GM20000 (cell line): Measurements from ENCODE around the gene FLVCR2.
A peak's percentile ranks its signal among the peaks of the same experiment; 100 is the strongest.

ENCODE experiments used
- DNase-seq: peaks from one replicate; pipeline ENCODE4 v3.0.0; 2012; ENCODE audit warnings: low spot score
- TF ChIP-seq, protein P1 (sequence below): IDR thresholded peaks from 2 replicates; pipeline ENCODE4 v1.5.1; 2012; ENCODE audit warnings: mild to moderate bottlenecking, control low read depth; ENCODE audit errors: extremely low read depth, missing control alignments

The FLVCR2 gene, protein sequence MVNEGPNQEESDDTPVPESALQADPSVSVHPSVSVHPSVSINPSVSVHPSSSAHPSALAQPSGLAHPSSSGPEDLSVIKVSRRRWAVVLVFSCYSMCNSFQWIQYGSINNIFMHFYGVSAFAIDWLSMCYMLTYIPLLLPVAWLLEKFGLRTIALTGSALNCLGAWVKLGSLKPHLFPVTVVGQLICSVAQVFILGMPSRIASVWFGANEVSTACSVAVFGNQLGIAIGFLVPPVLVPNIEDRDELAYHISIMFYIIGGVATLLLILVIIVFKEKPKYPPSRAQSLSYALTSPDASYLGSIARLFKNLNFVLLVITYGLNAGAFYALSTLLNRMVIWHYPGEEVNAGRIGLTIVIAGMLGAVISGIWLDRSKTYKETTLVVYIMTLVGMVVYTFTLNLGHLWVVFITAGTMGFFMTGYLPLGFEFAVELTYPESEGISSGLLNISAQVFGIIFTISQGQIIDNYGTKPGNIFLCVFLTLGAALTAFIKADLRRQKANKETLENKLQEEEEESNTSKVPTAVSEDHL

DNA sequence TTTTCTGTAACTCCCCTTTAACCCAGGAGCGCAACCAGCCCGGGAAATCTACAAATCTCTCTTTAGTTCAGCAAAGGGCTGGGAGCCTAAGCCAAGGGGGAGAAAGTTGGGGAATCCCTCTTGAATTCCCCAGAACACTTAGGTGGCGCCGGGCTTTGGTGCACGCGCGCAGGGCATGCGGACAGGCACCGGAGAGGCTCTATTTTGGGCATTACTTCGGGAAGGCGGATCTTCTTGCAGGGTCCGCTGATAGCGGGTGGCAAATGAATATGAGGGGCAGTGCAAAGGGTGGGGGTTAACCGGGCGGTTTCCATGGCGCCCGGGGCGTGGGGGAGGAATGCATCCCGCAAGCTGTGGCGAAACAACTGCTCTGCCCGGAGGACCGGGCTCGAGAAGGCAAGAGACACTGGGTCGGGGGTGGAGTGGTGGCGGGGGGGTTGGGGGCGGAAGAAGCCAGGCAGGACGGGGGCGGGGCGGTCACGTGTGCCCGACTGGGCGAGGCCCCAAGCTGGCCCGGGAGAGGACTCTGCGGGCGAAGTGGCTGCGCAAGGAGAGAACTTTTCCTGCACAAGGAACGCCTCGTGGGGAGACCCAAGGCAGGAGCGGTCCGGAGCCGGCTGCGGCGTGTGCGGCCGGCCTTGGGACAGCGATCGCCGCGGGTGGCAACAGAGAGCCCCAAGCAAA is at the start of gene FLVCR2:
TSS of gene FLVCR2 (plus strand) at position 519 of the 684 bp plus-strand sequence. CDS start 353 bp downstream, outside the sequence.
- peak; percentile 78 for DNase-seq

DNA sequence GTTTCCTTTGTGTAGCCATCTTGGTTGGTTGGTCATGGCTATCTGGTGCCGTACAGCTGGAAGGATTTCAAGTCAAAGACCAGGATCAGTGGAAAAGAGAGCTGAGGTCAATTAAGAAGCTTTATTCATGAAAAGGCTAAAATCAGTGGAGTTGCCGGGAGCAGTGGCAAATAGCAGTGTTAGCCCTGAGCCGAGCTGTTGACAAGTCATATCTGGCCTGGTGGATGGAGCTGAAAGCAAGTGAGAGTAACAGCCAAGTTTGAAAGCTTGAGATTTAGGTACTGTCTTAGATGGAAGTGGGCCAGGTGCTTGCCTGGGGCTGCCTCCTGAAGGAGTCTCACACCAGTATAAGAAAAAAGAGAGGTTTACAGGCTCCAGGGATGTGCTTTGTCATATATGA is 47.2 kb upstream of the FLVCR2 start:
- TF ChIP-seq, protein P1, sequence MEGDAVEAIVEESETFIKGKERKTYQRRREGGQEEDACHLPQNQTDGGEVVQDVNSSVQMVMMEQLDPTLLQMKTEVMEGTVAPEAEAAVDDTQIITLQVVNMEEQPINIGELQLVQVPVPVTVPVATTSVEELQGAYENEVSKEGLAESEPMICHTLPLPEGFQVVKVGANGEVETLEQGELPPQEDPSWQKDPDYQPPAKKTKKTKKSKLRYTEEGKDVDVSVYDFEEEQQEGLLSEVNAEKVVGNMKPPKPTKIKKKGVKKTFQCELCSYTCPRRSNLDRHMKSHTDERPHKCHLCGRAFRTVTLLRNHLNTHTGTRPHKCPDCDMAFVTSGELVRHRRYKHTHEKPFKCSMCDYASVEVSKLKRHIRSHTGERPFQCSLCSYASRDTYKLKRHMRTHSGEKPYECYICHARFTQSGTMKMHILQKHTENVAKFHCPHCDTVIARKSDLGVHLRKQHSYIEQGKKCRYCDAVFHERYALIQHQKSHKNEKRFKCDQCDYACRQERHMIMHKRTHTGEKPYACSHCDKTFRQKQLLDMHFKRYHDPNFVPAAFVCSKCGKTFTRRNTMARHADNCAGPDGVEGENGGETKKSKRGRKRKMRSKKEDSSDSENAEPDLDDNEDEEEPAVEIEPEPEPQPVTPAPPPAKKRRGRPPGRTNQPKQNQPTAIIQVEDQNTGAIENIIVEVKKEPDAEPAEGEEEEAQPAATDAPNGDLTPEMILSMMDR: no peak
- no peak for DNase-seq

More for the DNA sequence above, at the start of gene FLVCR2:
- TF ChIP-seq, protein P1: no peak

DNA sequence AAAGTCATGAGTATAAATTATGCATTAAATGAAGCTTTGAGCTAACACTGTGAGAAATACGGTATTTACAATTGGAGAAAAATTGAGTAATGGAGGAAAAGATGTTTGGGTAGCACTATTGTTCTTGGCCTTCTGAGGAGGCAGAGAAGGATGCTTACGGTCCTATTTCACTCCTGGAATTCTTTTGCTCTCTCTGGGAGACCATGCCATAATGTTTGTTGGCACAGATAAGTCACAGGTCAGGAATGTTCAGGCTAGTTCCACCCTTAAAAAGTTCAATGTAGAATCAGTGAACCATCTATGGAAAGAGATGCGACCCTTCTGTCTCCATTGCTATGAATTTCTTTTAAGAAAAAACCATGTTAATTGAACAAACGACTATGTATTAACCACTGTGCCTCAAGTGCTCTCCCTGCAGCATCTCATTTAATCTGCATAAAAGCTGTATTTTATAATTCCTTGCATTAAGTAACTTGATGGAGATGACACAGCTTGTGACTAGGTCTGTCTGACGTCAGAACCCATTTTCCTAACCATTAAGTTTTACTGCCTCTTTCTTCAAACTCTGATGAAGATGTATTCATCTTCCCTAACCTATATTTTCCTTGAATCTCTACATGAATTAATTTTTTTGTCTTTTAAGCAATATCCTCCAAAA is 46.6 kb upstream of the FLVCR2 start:
- no peak for DNase-seq
- TF ChIP-seq, protein P1: no peak

DNA sequence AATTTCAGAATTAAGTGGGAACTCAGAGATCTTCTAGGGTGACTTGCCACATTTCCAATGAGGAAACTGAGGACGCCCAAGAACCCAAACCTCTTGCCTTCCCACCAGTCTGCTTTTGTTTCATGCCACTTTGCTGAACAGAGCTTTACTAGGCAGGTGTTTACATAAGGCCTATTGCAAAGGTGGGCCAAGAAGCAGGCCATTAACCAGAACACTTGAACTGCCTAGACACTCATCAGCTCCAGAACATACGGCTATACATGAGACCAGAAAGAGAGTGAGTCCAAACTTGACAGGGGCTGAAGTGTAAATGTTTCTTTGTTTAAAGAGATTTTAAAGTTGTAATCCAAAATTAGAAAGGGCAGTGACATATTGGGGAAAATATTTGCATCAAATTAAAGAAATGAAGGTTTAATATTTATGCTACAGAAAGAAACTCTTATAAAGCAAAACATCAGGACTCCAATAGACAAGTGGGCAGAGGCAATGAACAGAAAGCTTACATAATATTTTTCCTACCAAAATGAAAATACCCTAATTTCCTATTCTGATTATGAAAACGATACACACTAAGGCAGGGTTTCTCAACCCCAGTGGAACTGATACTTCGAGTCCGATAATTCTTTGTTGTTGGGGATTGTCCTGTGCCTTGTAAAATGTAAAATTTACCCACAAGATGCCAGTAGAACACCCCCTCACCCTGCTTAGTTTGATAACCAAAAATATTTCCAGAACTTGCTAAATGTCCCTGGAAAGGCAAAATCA is 44.4 kb upstream of the FLVCR2 start:
- TF ChIP-seq, protein P1: no peak
- DNase-seq: no peak

DNA sequence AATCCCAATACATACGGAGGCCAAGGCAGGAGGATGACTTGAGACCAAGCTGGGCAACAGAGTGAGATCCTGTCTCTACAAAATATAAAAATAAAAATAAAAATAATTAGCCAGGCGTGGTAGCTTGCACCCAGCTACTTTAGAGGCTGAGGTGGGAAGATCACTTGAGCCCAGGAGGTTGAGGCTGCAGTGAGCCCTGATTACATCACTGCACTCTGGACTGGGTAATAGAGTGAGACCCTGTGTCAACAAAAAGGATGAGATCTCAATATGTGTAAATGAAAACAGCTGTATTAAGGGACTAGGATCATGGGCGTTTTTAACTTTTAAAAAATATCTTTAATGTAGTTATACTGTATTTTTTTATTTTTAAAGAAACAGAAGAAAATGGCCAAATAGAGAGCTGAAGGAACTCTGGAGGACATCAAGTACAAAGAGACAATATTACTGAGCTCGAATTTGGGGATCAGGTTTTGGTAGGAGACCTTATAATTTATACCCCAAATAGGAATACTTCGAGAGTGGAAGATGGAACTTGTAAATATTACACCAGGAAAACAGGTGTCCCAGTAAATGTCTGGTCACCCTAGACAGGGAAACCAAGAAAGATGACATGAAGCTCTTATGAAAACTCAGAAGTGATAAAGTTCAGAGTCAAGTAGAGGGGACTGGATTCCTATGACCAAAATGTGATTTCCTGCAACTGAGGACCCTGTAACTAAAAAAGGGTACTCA is 43.1 kb upstream of the FLVCR2 start:
- TF ChIP-seq, protein P1: no peak
- no peak for DNase-seq

DNA sequence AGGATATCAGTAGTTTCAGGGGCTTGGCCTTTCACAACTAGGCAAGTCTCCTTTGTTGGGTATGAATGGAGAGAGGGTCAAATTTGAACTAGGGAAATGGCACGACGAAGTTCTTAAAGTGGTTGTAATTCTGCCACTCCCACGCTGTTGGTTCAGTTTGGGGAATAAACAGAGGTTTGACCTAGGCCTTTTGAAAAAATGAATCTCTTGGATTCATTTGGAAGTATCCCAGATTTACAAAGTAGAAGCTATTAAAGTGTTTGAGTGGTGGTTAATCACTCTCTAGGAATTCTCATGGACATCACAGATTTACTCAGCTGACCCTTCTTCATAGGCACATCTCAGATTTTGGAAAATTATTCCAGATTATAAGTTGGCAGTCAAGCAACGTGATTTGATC is 41.3 kb upstream of the FLVCR2 start:
- TF ChIP-seq, protein P1: no peak

More for the DNA sequence above, 41.3 kb upstream of the FLVCR2 start:
- DNase-seq: no peak
